ENCODE results near the gene FAM131A.

- TF ChIP-seq, protein P1, sequence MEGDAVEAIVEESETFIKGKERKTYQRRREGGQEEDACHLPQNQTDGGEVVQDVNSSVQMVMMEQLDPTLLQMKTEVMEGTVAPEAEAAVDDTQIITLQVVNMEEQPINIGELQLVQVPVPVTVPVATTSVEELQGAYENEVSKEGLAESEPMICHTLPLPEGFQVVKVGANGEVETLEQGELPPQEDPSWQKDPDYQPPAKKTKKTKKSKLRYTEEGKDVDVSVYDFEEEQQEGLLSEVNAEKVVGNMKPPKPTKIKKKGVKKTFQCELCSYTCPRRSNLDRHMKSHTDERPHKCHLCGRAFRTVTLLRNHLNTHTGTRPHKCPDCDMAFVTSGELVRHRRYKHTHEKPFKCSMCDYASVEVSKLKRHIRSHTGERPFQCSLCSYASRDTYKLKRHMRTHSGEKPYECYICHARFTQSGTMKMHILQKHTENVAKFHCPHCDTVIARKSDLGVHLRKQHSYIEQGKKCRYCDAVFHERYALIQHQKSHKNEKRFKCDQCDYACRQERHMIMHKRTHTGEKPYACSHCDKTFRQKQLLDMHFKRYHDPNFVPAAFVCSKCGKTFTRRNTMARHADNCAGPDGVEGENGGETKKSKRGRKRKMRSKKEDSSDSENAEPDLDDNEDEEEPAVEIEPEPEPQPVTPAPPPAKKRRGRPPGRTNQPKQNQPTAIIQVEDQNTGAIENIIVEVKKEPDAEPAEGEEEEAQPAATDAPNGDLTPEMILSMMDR (IDR thresholded peaks at IDR 0.05) = no peak
- TF ChIP-seq POLR2A (IDR thresholded peaks at IDR 0.05) (no peak), POLR2AphosphoS5 (IDR thresholded peaks at IDR 0.05) (no peak)
Measured at GRCh38 chr3:184388164-184388935, 51.0 kb downstream of the FAM131A start.
